Jurkat, Clone E6-1 (cell line): ENCODE results near the gene ATXN2.
"Not testable (repeated sequence)": the region's sequence is repeated elsewhere in the genome, so short reads cannot be mapped to it uniquely, and the experiment has no call there.

Experiments
- DNase-seq: peaks from one replicate; pipeline ENCODE4 v3.0.0-alpha.2; 2011; ENCODE audit warnings: low read depth, low spot score
- H3K4me3 ChIP-seq: 2 replicates; pipeline ENCODE4 v1.5.1; 2011; ENCODE audit warnings: mild to moderate bottlenecking, low read length, control low read depth, moderate library complexity

Gene ATXN2

DNA sequence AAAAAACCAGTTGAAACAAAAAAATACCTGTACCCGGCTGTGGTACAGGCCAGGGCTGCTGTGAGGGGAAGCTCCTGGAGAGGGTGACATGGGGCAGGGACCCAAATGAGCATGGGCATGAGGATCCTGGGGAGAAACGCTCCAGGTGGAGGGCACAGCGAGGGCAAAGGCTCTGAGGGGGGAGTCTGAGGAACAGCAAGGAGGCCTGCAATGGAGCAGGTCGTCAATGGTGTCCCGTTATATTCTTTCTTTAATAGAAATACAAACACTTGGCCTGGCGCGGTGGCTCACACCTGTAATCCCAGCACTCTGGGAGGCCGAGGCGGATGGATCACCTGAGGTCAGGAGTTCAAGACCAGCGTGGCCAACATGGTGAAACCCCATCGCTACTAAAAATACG lies 1.9 kb upstream of the ATXN2 start:
- not testable (repeated sequence) for DNase-seq

DNA sequence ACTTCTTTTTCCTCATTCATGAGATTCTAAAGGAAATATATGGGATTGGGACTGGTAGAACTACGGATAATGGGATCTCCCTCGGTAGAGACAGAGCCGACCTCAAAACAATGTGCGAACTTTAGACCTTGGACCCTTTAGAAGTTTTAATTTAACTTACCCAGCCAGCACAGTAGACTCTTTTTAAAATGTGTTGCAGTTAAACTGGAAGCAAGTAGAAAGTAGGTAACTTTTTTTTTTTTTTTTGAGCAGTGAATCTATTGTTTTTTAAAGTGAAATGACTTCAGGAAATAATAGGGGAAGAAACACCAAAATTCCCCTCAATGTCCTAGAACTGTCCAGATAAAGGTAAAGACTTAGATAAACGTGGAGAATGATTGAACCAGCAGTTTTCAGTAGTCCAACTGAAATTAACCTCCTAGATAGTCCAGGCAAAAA lies 1.1 kb upstream of the ATXN2 start:
- DNase-seq: no peak
- H3K4me3 ChIP-seq: peak overlapping the region; percentile 67

More for the DNA sequence above, 1.9 kb upstream of the ATXN2 start:
- H3K4me3 ChIP-seq: not testable (repeated sequence)

DNA sequence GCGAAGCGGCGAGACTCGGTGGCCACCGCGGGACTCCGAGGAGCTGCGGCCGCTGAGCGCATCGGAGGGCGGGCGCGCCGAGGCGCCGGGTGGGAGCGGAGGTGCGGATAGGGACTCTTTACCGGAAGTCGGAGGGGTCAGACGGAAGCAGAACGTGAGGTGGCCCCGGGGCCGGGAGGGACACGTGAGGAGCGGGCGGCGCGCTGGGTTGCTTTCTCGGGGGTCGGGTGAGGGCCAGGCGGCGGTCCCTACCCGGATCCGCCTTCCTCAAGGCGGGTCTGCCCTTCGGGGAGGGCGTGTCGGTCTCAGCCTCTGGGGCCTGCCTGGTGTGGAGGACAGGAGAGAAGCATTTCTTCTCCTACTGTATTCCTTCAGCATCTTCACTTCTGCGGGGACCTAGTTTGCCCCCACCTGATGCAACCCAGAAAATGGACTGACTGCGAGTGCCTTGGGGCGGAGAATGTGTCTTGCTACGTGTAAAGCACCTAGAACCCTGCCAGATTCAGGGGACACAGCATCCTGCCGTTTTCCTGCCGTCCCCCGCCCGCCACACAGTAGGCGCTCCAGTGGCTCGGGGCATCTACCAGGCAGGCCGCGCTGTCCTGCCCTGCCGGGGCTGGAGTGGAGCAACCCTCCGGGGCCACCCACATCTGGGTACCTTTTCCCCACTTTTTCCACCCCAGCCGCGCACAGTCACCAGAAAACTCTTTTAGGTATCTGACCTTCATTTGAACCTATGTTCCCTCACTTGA lies 514 bp upstream of the ATXN2 start:
- DNase-seq: peak; percentile 87
- peak overlapping the region; percentile 67 for H3K4me3 ChIP-seq

DNA sequence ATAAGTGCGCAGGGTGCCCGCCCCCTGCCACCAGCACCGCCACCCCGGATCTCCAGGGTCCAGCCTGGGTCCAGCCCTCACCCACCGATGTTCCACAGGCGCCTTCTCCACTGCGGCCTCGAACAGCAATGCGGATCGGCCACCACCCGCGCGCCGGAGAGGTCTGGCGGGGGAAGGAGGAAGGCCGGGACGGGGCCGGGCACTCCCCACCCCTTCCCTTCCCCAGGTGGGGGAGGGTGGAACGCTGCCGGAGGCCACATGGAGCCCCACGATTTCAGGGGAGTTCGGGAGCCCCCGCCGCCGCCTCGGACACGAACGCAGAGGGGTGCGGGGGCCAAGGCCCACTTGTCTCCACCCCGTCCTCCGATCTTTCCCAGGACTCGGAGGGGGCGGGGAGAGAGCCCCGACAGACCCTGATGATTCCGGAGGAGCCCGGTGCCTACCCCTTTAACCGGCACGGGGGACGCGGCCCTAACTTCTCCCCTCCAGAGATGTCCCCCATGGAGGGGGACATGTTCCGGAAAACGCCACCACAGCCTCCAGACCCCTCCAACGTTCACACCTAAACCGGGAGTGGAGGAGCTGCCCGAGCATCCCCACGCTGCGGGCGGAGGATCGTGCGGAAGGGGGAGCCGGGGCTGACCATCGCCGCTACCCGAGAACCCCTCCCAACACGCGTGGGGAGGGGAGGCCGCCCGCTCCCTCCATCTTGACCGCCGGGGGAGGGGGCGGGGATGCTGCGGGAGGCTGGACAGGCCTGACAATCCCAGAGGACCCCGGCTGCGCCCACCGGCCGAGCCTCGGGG lies 1.1 kb downstream of the ATXN2 start:
- peak overlapping the region; percentile 67 for H3K4me3 ChIP-seq
- no peak for DNase-seq

DNA sequence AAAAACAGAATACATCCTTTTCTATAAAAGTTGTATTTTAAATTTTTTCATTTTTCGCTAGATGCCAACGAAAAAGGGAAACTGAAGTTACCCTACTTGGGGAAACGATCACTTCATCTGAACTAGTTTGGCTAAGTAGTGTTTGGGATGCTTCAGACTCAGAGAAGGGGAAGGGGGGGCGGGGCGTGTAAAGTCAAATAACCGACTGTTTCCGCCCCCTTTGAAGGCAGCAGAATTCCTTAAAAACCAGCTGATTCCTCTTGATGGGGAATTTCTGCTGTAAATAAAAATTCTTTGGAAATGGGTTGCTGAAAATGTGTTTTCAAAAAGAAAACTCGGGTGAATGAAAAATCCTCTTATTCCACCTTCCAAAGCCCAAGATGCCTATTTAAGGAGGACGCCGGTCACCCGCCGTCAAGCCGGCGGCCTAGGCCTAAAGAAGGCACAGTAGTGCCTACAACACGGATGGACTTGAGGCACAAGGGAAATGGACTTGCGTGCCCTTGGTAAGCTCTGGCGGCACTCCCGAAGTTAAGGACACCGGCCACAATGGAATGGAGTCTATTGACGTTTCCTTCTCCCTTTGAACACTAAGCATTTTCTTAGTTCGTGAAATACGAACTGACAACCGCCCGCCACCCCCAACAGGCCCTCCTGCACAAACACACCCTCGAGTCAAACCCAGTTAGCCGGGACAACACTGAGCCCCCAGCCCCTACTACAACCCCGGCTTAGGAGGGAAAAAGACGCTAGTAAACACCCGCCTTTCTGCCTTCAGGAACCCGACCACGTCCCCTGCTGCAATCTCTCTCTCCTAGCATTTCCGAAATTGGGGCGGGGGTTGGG lies 1.9 kb downstream of the ATXN2 start:
- H3K4me3 ChIP-seq: peak overlapping the region; percentile 67
- peak; percentile 35 for DNase-seq

DNA sequence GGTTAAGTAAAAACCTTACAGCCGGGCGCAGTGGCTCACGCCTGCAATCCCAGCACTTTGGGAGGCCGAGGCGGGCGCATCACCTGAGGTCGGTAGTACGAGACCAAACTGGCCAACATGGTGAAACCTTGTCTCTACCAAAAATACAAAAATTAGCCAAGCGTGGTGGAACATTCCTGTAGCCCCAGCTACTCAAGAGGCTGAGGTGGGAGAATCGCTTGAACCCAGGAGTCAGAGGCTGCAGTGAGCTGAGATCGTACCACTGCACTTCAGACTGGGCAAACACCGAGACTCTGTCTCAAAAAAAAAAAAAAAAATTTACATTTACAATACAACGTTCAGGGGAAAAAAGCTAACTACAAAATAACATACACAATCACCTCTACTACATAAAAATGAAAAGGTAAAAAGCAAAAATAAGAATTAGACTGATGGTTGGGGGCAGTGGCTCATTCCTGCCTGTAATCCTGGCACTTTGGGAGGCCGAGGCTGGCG lies 3.7 kb downstream of the ATXN2 start:
- not testable (repeated sequence) for H3K4me3 ChIP-seq, DNase-seq

DNA sequence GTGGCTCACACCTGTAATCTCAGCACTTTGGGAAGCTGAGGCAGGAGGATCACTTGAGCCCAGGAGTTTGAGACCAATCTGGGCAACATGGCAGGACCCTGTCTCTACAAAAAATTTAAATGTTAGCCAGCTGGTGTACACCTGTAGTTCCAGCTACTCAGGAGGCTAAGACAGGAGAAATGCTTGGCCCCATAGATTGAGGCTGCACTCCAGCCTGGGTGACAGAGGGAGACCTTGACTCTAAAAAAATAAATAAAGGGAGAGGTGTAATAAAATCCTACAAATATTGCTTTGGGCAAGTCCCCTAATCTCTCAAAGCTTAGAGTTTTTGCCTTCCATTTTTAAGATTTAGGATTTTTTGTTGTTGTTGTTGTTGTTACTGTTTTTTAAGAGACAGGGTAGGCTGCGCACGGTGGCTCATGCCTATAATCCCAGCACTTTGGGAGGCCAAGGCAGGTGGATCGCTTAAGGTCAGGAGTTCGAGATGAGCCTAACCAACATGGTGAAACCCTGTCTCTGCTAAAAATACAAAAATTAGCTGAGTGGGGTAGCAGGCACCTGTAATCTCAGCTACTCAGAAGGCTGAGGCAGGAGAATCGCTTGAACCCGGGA lies 7.6 kb downstream of the ATXN2 start:
- DNase-seq, H3K4me3 ChIP-seq: not testable (repeated sequence)

DNA sequence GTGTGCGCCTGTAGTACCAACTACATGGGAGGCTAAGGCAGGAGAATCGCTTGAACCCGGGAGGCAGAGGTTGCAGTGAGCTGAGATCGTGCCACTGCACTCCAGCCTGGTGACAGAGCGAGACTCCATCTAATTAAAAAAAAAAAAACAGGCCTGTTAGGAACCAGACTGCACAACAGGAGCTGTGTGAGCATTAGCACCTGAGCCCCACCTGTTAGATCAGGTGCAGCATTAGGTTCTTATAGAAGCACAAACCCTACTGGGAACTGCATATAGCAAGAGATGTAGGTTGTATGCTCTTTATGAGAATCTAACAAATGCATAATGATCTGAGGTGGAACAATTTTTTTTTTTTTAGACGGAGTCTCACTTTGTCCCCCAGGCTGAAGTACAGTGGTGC lies 8.6 kb downstream of the ATXN2 start:
- H3K4me3 ChIP-seq: no peak overlapping the region
- no peak for DNase-seq

DNA sequence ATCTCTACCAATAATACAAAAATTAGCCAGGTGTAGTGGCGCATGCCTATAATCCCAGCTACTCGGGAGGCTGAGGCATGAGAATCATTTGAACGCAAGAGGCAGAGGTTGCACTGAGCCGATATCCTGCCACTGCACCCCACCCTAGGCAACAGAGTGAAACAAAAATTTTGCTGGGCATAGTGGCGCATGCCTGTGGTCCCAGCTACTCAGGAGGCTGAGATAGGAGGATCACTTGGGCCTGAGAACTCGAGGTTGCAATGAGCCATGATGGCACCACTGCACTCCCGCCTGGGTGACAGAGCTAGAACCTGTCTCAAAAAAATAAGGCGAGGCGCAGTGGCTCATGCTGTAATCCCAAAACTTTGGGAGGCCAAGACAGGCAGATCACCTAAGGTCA lies 9.5 kb downstream of the ATXN2 start:
- H3K4me3 ChIP-seq: no peak overlapping the region
- DNase-seq: no peak

DNA sequence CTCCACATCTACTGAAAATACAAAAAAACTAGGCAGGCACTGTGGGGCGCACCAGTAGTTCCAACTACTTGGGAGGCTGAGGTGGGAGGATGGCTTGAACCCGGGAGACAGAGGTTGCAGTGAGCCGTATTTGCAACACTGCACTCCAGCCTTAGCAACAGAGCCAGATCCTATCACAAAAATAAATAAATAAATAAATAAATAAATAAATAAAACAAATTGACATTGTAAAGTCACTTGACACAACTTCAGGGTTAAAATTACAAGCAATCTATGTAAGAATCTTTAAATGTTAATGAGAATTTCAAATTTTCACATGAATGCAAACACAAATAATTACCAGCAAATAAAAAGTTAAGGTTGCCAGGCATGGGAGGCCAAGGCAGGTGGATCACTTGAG lies 11.1 kb downstream of the ATXN2 start:
- no peak for DNase-seq

DNA sequence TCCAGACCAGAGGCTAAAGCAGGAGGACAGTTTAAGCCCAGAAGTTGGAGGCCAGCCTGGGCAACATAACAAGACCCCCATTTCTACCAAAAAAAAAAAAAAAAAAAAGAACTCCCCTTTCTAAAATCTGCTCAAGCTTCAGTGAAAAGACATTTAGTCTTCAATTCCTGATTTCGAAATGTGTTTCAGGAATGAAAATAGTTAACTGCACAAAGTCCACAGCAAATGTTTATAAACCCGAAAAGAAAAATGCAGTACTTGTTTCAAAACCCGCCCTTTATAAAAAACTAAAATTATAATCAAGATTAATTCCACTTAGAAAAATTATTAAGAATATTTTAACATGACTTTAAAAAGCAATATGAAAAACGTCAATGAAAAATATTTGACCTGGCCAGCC lies 12.1 kb downstream of the ATXN2 start:
- DNase-seq: no peak

More for the DNA sequence above, 11.1 kb downstream of the ATXN2 start:
- no peak overlapping the region for H3K4me3 ChIP-seq

DNA sequence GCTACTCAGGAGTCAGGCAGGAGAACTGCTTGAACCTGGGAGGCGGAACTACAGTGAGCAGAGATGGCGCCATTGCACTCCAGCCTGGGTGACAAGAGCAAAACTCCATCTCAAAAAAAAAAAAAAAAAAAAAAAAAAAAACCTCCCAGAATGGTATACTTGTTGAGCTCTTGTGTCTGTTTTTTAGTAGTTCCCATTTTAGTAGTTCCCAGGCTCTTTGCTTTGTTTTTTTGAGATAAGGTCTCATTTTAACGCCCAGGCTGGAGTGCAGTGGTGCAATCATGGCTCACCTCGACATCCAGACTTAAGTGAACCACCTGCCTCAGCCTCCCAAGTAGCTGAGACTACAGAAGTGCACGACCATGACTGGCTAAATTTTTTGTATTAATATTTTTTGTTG lies 13.4 kb downstream of the ATXN2 start:
- DNase-seq: no peak
- H3K4me3 ChIP-seq: no peak overlapping the region

More for the DNA sequence above, 12.1 kb downstream of the ATXN2 start:
- H3K4me3 ChIP-seq: no peak overlapping the region

DNA sequence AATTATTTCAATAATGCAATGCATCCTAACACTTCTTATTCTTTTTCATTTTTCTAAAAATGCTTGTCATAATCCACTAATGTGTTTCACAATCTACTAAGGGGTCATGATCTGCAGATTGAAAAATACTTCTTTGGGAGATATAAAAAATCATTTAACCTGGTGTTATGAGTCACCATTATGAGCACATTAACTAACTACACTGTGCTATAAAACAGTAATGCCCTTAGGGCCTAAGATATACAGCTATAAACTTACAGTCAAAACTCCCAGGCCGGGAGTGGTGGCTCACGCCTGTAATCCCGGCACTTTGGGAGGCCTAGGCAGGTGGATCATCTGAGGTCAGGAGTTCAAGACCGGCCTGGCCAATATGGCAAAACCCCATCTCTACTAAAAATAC lies 14.2 kb downstream of the ATXN2 start:
- DNase-seq: no peak
- no peak overlapping the region for H3K4me3 ChIP-seq

DNA sequence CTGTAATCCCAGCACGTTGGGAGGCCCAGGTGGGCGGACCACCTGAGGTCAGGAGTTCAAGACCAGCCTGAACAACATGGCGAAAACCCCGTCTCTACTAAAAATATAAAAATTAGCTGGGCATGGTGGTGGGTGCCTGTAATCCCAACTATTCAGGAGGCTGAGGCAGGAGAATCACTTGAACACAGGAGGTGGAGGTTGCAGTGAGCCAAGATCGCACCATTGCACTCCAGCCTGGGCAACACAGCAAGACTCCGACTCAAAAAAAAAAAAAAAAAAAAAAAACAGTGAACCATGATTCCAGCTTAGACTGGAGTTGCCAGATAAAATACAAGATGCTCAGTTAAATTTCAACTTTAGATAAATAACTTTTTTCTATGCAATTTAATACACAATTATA lies 15.6 kb downstream of the ATXN2 start:
- not testable (repeated sequence) for H3K4me3 ChIP-seq, DNase-seq

DNA sequence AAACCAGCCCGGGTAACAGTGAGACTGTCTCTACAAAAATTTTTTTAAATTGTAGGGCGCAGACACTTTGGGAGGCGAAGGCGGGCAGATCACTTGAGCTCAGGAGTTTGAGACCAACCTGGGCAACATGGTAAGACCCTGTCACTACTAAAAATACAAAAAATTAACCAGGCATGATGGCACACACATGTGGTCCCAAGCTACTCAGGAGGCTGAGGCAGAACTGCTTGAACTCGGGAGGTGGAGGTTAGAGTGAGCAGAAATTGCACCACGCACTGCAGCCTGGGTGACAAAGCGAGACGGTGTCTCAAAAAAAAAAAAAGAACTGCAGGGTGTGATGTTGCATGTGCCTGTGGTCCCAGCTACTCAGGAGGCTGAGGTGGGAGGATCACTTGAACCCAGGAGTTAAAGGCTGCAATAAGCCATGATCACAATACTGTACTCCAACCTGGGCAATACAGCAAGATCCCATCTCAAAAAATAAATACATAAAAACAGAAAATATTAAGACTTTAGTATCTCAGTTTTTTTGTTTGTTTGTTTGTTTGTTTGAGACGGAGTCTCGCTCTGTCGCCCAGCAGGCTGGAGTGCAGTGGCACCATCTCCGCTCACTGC lies 16.9 kb downstream of the ATXN2 start:
- H3K4me3 ChIP-seq: no peak overlapping the region
- no peak for DNase-seq

DNA sequence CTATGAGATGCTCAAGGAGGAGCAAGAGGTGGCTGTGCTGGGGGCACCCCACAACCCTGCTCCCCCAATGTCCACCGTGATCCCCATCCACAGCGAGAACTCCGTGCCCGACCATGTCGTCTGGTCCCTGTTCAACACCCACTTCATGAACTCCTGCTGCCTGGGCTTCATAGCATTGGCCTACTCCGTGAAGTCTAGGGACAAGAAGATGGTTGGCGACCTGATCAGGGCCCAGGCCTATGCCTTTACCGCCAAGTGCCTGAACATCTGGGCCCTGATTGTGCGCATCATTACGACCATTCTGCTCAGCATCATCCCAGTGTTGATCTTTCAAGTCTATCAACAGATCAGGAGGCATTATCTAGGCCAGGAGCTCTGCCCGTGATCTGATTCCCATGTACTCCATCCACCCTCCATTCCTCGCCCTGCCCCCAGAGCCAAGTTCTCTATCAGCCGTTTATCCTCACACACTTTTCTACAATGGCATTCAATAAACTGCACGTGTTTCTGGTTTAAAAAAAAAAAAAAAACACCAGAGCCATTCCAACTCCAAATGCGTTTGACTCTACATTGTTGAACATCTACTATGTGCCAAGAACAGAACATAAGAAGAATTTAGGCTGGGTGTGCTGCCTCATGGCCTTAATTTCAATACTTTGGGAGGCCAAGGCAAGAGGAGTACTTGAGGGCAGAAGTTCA lies 17.5 kb downstream of the ATXN2 start:
- DNase-seq: no peak

DNA sequence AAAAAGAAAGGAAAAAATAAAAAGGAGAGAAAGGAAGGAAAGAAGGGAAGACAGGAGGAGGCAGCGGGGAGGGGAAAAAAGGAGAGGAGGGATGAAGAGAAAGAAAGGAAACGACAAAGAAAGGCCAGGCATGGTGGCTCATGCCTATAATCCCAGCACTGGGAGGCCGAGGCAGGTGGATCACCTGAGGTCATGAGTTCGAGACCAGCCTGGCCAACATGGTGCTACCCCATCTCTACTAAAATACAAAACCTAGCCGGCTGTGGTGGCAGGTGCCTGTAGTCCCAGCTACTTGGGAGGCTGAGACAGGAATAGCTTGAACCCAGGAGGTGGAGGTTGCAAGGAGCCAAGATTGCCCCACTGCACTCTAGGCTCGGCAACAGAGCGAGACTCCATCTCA lies 18.4 kb downstream of the ATXN2 start:
- DNase-seq: no peak
- no peak overlapping the region for H3K4me3 ChIP-seq

More for the DNA sequence above, 17.5 kb downstream of the ATXN2 start:
- H3K4me3 ChIP-seq: no peak overlapping the region

DNA sequence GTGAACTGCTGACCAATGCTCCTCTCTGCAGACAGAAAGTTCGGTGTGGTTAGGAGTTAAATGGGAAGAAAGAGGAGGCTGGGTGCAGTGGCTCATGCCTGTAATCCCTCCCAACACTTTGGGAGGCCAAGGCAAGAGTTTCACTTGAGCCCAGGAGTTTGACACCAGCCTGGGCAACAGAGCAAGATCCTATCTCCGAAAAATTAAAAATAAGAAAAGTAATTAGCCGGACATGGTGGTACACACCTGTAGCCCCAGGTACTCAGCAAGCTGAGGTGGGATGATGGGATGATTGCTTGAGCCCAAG lies 19.0 kb downstream of the ATXN2 start:
- no peak overlapping the region for H3K4me3 ChIP-seq
- DNase-seq: no peak
